OCI-LY3 (cell line): ENCODE data around the gene BMPR1B.

Source experiments
- EZH2phosphoT487 ChIP-seq: fragments of 200-600 bp; shearing (Covaris generic); IDR thresholded peaks from 2 replicates; pipeline ENCODE4 v1.6.1; 2018; ENCODE audit warnings: antibody characterized with exemption, mixed run types, low read depth
- TF ChIP-seq, protein P1 (sequence below): fragments of 200-600, 300-600 bp; sonication (generic); IDR thresholded peaks from 2 replicates; pipeline ENCODE4 v1.5.1; 2014; ENCODE audit warnings: antibody characterized with exemption, low read length, low read depth

DNA sequence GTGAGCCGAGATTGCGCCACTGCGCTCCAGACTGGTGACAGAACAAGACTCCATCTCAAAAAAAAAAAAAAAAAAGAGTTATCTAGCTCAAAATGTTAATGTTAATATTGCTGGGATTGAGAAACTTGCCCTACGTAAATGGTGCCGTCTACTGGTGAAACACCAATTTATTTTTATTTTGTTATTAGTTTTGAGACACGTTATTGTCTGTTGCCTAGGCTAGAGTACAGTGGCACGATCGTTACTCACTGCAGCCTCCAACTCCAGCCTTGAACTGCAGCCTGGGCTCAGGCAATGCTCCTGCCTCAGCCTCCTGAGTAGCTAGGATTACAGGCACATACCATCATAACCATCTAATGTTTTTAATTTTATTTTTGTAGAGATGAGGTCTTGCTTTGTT, 262.8 kb downstream of the BMPR1B start:
- TF ChIP-seq, protein P1, sequence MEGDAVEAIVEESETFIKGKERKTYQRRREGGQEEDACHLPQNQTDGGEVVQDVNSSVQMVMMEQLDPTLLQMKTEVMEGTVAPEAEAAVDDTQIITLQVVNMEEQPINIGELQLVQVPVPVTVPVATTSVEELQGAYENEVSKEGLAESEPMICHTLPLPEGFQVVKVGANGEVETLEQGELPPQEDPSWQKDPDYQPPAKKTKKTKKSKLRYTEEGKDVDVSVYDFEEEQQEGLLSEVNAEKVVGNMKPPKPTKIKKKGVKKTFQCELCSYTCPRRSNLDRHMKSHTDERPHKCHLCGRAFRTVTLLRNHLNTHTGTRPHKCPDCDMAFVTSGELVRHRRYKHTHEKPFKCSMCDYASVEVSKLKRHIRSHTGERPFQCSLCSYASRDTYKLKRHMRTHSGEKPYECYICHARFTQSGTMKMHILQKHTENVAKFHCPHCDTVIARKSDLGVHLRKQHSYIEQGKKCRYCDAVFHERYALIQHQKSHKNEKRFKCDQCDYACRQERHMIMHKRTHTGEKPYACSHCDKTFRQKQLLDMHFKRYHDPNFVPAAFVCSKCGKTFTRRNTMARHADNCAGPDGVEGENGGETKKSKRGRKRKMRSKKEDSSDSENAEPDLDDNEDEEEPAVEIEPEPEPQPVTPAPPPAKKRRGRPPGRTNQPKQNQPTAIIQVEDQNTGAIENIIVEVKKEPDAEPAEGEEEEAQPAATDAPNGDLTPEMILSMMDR, result no peak
- TF ChIP-seq EZH2phosphoT487, result no peak
